ENCODE measurements around the gene TRAF5.
"Not testable (repeated sequence)": the region's sequence is repeated elsewhere in the genome, so short reads cannot be mapped to it uniquely, and the experiment has no call there.

Gene TRAF5

DNA sequence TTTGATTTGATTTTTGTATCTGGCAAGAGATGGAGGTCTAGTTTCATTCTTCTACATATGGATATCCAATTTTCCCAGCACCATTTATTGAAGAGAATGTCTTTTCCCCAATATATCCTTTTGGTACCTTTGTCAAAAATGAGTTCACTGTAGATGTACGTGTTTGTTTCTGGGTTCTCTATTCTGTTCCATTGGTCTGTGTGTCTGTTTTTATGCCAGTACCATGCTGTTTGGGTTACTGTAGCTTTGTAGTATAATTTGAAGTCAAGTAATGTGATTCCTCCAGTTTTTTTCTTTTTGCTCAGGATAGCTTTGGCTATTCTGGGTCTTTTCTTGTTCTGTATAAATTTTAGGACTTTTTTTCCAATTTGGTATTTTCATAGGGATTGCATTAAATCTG lies 75.1 kb downstream of the TRAF5 start:
- not testable (repeated sequence) for H3K4me1 ChIP-seq (ENCODE audit: control insufficient read depth in 1 of 2, insufficient read depth in 1 of 2, low read depth in 1 of 2, low read length in 1 of 2); H3K36me3 ChIP-seq; H3K27me3 ChIP-seq; H3K27ac ChIP-seq; H3K4me3 ChIP-seq (ENCODE audit: low read depth in 1 of 2, low read length in 1 of 2); H3K9me3 ChIP-seq

DNA sequence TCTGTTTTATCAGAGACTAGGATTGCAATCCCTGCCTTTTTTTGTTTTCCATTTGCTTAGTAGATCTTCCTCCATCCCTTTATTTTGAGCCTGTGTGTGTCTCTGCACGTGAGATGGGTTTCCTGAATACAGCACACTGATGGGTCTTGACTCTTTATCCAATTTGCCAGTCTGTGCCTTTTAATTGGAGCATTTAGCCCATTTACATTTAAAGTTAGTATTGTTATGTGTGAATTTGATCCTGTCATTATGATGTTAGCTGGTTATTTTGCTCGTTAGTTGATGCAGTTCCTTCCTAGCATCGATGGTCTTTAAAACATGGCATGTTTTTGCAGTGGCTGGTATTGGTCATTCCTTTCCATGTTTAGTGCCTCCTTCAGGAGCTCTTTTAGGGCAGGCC lies 79.5 kb downstream of the TRAF5 start:
- not testable (repeated sequence) for H3K27me3 ChIP-seq; H3K4me1 ChIP-seq (ENCODE audit: control insufficient read depth in 1 of 2, insufficient read depth in 1 of 2, low read depth in 1 of 2, low read length in 1 of 2); H3K36me3 ChIP-seq; H3K9me3 ChIP-seq; H3K4me3 ChIP-seq (ENCODE audit: low read depth in 1 of 2, low read length in 1 of 2); H3K27ac ChIP-seq

DNA sequence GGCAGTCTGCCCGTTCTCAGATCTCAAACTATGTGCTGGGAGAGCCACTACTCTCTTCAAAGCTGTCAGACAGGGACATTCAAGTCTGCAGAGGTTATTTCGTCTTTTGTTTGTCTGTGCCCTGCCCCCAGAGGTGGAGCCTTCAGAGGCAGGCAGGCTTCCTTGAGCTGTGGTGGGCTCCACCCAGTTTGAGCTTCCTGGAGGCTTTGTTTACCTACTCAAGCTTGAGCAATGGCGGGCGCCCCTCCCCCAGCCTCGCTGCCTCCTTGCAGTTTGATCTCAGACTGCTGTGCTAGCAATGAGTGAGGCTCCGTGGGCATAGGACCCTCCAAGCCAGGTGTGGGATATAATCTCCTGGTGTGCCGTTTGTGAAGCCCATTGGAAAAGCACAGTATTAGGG lies 81.1 kb downstream of the TRAF5 start:
- not testable (repeated sequence) for H3K4me3 ChIP-seq (ENCODE audit: low read depth in 1 of 2, low read length in 1 of 2); H3K4me1 ChIP-seq (ENCODE audit: control insufficient read depth in 1 of 2, insufficient read depth in 1 of 2, low read depth in 1 of 2, low read length in 1 of 2); H3K27me3 ChIP-seq; H3K27ac ChIP-seq; H3K9me3 ChIP-seq; H3K36me3 ChIP-seq

DNA sequence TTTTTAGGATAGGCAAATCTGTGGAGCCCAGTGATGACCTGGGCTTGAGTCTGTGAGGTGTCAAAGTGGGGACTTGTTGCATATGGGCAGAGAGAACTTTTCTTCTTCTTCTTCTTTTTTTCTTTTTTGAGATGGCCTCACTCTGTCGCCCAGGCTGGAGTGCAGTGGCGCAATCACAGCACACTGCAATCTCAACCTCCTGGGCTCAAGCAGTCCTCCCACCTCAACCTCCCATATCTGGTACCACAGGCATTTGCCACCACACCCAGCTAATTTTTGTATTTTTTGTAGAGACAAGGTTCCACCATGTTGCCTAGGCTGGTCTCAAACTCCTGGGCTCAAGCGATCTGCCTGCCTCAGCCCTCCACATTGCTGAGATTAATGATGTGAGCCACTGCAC lies 85.0 kb downstream of the TRAF5 start:
- no peaks in the 10 kb centered on the region for H3K36me3 ChIP-seq
- H3K9me3 ChIP-seq = no peaks in the 10 kb centered on the region
- no peak overlapping the region for H3K27ac ChIP-seq
- TF ChIP-seq CTCF (IDR thresholded peaks at IDR 0.05) = no peak
- no peak overlapping the region for H3K4me3 ChIP-seq (ENCODE audit: low read depth in 1 of 2, low read length in 1 of 2)
- peaks cover 37% of the 10 kb centered on the region for H3K27me3 ChIP-seq
- H3K4me1 ChIP-seq (ENCODE audit: control insufficient read depth in 1 of 2, insufficient read depth in 1 of 2, low read depth in 1 of 2, low read length in 1 of 2) = peaks cover 0 to 1% of the 10 kb centered on the region in 2 experiments

GRCh38 chr1:211415700-211416099 lies 89.1 kb downstream of the TRAF5 start:
- Histone ChIP-seq H3K4me1 (ENCODE audit: control insufficient read depth in 1 of 2, insufficient read depth in 1 of 2, low read depth in 1 of 2, low read length in 1 of 2) (peaks cover 0 to 4% of the 10 kb centered on the region in 2 experiments), H3K27ac (no peak overlapping the region), H3K9me3 (no peaks in the 10 kb centered on the region), H3K36me3 (no peaks in the 10 kb centered on the region), H3K4me3 (ENCODE audit: low read depth in 1 of 2, low read length in 1 of 2) (no peak overlapping the region), H3K27me3 (peaks cover 55% of the 10 kb centered on the region)
- TF ChIP-seq CTCF (IDR thresholded peaks at IDR 0.05) = no peak

GRCh38 chr1:211416246-211416627 lies 89.6 kb downstream of the TRAF5 start:
- not testable (repeated sequence) for H3K4me1 ChIP-seq (ENCODE audit: control insufficient read depth in 1 of 2, insufficient read depth in 1 of 2, low read depth in 1 of 2, low read length in 1 of 2); H3K27ac ChIP-seq; H3K4me3 ChIP-seq (ENCODE audit: low read depth in 1 of 2, low read length in 1 of 2); H3K9me3 ChIP-seq; H3K36me3 ChIP-seq
- H3K27me3 ChIP-seq = peaks cover 55% of the 10 kb centered on the region

DNA sequence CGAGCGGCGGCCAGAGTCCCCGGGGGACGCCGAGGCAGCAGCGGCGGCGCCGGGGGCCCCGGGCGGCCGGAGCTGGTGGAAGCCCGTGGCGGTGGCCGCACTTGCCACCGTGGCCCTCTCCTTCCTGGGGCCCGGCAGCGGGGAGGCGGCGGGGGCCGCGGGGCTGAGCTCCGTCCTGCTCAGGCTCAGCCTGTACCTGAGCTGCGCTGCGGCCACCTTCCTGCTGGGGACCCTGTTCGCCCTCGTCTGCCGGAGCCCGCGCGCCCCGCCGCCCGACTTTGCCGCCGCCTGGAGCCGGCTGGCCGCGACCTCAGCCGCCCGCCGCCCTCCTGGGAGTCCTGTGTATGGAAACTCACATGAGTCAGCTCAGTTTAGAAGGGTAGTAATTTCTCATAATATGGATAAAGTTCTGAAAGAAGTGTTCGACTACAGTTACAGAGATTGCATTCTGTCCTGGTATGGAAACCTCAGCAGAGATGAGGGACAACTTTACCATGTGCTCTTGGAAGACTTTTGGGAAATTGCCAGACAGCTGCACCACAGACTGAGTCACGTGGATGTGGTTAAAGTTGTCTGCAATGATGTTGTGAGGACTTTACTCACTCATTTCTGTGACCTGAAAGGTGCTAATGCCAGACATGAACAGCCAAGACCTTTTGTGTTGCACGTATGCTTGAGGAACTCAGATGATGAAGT lies 90.1 kb downstream of the TRAF5 start:
- not testable (repeated sequence) for H3K4me1 ChIP-seq (ENCODE audit: control insufficient read depth in 1 of 2, insufficient read depth in 1 of 2, low read depth in 1 of 2, low read length in 1 of 2); H3K36me3 ChIP-seq; H3K27ac ChIP-seq; H3K4me3 ChIP-seq (ENCODE audit: low read depth in 1 of 2, low read length in 1 of 2); H3K9me3 ChIP-seq
- H3K27me3 ChIP-seq = peaks cover 55% of the 10 kb centered on the region

- Histone ChIP-seq H3K9me3 (no peaks in the 10 kb centered on the region), H3K27me3 (peaks cover 31% of the 10 kb centered on the region), H3K27ac (no peak overlapping the region), H3K36me3 (no peaks in the 10 kb centered on the region), H3K4me3 (ENCODE audit: low read depth in 1 of 2, low read length in 1 of 2) (no peak overlapping the region), H3K4me1 (ENCODE audit: control insufficient read depth in 1 of 2, insufficient read depth in 1 of 2, low read depth in 1 of 2, low read length in 1 of 2) (peaks cover 0 to 4% of the 10 kb centered on the region in 2 experiments)
- TF ChIP-seq CTCF (IDR thresholded peaks at IDR 0.05) = no peak
Observed at GRCh38 chr1:211420389-211420788, 93.8 kb downstream of the TRAF5 start.
